ENCODE data around the gene GP9.

DNA sequence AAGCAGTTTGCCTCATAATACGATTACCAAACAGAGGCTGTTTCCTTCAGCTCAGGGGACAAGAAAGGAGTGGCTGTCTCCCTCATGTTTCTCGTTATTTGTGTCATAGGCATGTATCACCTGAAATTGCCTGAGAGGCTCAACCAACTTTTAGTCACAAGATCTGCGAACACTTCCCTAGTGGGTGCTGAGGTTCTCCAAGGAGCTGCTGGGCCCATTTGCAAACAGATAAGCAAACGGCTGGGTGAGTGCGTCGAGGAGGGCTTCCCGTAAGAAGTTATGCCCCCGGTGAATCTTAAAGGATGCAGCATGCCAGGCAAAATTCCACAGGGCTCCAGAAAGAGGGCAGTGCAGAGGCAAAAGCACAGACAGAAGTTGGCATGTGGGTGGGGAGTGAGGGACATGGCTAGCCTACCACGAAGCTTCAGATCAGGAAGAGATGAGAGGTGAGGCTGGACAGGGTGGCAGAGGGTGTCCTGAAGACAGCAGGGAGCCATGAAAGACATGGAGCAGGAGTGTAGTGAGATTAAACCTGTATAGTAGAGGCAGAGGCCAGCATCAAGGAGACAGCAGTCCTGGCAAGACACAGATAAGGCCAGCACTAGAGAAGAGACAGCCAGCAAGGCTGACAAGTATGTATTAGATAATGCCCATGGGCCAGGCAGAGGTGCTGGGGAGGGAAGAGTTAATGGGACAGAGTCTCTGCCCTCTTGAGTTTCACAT lies 4.0 kb upstream of the GP9 start:
- TF ChIP-seq, protein P1, sequence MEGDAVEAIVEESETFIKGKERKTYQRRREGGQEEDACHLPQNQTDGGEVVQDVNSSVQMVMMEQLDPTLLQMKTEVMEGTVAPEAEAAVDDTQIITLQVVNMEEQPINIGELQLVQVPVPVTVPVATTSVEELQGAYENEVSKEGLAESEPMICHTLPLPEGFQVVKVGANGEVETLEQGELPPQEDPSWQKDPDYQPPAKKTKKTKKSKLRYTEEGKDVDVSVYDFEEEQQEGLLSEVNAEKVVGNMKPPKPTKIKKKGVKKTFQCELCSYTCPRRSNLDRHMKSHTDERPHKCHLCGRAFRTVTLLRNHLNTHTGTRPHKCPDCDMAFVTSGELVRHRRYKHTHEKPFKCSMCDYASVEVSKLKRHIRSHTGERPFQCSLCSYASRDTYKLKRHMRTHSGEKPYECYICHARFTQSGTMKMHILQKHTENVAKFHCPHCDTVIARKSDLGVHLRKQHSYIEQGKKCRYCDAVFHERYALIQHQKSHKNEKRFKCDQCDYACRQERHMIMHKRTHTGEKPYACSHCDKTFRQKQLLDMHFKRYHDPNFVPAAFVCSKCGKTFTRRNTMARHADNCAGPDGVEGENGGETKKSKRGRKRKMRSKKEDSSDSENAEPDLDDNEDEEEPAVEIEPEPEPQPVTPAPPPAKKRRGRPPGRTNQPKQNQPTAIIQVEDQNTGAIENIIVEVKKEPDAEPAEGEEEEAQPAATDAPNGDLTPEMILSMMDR (IDR thresholded peaks at IDR 0.05 in 8 of 11, conservative IDR thresholded peaks at IDR 0.05 in 3 of 11) = no peak
- TF ChIP-seq POLR2A (IDR thresholded peaks at IDR 0.05) (no peak), POLR2AphosphoS5 (IDR thresholded peaks at IDR 0.05) (no peak)

Measured in spleen (tissue), 7 donors.